ENCODE results near the gene ADGRL3.

Gene ADGRL3

GRCh38 chr4:62030958-62031357 lies 830.8 kb downstream of the ADGRL3 start:
- TF ChIP-seq, protein P1, sequence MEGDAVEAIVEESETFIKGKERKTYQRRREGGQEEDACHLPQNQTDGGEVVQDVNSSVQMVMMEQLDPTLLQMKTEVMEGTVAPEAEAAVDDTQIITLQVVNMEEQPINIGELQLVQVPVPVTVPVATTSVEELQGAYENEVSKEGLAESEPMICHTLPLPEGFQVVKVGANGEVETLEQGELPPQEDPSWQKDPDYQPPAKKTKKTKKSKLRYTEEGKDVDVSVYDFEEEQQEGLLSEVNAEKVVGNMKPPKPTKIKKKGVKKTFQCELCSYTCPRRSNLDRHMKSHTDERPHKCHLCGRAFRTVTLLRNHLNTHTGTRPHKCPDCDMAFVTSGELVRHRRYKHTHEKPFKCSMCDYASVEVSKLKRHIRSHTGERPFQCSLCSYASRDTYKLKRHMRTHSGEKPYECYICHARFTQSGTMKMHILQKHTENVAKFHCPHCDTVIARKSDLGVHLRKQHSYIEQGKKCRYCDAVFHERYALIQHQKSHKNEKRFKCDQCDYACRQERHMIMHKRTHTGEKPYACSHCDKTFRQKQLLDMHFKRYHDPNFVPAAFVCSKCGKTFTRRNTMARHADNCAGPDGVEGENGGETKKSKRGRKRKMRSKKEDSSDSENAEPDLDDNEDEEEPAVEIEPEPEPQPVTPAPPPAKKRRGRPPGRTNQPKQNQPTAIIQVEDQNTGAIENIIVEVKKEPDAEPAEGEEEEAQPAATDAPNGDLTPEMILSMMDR (IDR thresholded peaks at IDR 0.05; ENCODE audit: borderline replicate concordance, control extremely low read depth, extremely low read depth, insufficient read depth, missing control alignments) = no peak
- in situ Hi-C loops (cut with MboI; ENCODE audit: low sequenced_read_pairs, unreplicated experiment) = no loop called here
- no peak for DNase-seq (ENCODE audit: low spot score)

DNA sequence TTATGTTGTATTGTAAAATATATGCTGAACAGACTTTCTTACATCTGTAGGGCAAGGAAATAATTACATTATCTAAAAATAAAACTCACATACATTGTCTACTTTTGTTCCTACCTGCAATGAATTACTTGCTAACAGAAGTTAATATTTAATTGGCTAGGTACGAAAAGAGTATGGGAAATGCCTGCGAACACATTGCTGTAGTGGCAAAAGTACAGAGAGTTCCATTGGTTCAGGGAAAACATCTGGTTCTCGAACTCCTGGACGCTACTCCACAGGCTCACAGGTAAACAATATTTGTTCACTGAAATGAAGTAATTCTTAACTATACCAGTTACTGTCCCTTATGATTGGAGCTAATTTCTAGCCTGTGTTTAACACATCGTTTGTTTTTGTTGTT lies 837.4 kb downstream of the ADGRL3 start:
- in situ Hi-C loops (cut with MboI; ENCODE audit: low sequenced_read_pairs, unreplicated experiment) = no loop called here
- DNase-seq (ENCODE audit: low spot score) = no peak
- TF ChIP-seq, protein P1 (IDR thresholded peaks at IDR 0.05; ENCODE audit: borderline replicate concordance, control extremely low read depth, extremely low read depth, insufficient read depth, missing control alignments) = no peak

- TF ChIP-seq, protein P1 (IDR thresholded peaks at IDR 0.05; ENCODE audit: borderline replicate concordance, control extremely low read depth, extremely low read depth, insufficient read depth, missing control alignments) = no peak
- in situ Hi-C loops (cut with MboI; ENCODE audit: low sequenced_read_pairs, unreplicated experiment) = no loop called here
- DNase-seq (ENCODE audit: low spot score) = no peak
These were observed 851.2 kb downstream of the ADGRL3 start for GRCh38 chr4:62051332-62051731.

GRCh38 chr4:62053974-62054373 lies 853.8 kb downstream of the ADGRL3 start:
- no peak for DNase-seq (ENCODE audit: low spot score)
- TF ChIP-seq, protein P1 (IDR thresholded peaks at IDR 0.05; ENCODE audit: borderline replicate concordance, control extremely low read depth, extremely low read depth, insufficient read depth, missing control alignments) = no peak
- in situ Hi-C loops (cut with MboI; ENCODE audit: low sequenced_read_pairs, unreplicated experiment) = no loop called here

DNA sequence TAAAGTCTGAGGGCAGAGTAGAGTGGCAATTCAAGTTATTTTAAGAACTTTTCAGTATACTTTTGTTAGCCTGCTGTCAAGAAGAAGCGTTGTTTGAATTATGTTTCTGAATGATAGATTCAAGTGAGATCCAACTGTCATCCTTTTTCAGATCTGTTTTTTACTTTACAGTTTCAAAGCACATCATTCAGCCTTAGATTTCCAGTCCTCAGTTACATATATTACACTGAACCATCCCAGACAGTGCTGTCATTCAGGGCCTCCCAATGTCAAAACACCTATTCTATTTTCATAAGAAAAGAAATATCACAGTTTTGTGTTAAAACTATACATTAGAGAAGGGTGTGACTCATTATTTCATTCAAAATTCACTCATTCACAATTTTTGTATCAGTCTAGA lies 856.9 kb downstream of the ADGRL3 start:
- in situ Hi-C loops (cut with MboI; ENCODE audit: low sequenced_read_pairs, unreplicated experiment) = no loop called here
- no peak for DNase-seq (ENCODE audit: low spot score)
- TF ChIP-seq, protein P1 (IDR thresholded peaks at IDR 0.05; ENCODE audit: borderline replicate concordance, control extremely low read depth, extremely low read depth, insufficient read depth, missing control alignments) = no peak

DNA sequence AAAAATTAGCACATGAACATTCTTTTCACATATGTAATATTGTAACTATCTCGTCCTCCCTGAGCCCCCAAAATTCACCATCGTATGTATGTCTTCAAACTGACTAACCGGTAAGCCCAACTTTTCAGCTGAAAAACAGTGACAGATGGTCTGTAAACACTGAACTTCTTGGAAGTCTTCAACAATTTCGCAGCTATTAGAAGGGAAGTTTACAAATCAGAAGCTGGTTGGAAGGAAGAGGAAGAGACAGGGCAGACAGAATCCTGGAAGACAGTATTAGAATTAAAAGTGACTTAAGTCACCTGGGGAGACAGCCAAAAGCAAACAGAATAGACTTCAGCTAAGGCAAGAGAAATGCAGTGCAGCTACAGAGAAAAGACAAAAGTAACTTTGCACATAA lies 858.4 kb downstream of the ADGRL3 start:
- DNase-seq (ENCODE audit: low spot score) = no peak
- in situ Hi-C loops (cut with MboI; ENCODE audit: low sequenced_read_pairs, unreplicated experiment) = no loop called here
- TF ChIP-seq, protein P1 (IDR thresholded peaks at IDR 0.05; ENCODE audit: borderline replicate concordance, control extremely low read depth, extremely low read depth, insufficient read depth, missing control alignments) = no peak
